Thoracic aorta endothelial cell (primary cell): ENCODE measurements around the gene UHRF2. TPM values are rescaled to one million over a fixed set of nuclear protein-coding genes. Genes with fewer than 3 reads are reported as not detected.

Experiments used
- small RNA-seq: library from RNA; depleted of rRNA; stranded (forward); fragments of <200 nt; gene quantifications from one replicate; pipeline ENCODE3, GENCODE V24; 2012
- total RNA-seq: library from RNA; depleted of rRNA; stranded (reverse); fragments of >200 nt; gene quantifications from 2 replicates; pipeline ENCODE4 v1.2.3, GENCODE V29; 2012

UHRF2 gene, protein sequence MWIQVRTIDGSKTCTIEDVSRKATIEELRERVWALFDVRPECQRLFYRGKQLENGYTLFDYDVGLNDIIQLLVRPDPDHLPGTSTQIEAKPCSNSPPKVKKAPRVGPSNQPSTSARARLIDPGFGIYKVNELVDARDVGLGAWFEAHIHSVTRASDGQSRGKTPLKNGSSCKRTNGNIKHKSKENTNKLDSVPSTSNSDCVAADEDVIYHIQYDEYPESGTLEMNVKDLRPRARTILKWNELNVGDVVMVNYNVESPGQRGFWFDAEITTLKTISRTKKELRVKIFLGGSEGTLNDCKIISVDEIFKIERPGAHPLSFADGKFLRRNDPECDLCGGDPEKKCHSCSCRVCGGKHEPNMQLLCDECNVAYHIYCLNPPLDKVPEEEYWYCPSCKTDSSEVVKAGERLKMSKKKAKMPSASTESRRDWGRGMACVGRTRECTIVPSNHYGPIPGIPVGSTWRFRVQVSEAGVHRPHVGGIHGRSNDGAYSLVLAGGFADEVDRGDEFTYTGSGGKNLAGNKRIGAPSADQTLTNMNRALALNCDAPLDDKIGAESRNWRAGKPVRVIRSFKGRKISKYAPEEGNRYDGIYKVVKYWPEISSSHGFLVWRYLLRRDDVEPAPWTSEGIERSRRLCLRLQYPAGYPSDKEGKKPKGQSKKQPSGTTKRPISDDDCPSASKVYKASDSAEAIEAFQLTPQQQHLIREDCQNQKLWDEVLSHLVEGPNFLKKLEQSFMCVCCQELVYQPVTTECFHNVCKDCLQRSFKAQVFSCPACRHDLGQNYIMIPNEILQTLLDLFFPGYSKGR
- 168 and 174 TPM in 2 replicates for total RNA-seq

DNA sequence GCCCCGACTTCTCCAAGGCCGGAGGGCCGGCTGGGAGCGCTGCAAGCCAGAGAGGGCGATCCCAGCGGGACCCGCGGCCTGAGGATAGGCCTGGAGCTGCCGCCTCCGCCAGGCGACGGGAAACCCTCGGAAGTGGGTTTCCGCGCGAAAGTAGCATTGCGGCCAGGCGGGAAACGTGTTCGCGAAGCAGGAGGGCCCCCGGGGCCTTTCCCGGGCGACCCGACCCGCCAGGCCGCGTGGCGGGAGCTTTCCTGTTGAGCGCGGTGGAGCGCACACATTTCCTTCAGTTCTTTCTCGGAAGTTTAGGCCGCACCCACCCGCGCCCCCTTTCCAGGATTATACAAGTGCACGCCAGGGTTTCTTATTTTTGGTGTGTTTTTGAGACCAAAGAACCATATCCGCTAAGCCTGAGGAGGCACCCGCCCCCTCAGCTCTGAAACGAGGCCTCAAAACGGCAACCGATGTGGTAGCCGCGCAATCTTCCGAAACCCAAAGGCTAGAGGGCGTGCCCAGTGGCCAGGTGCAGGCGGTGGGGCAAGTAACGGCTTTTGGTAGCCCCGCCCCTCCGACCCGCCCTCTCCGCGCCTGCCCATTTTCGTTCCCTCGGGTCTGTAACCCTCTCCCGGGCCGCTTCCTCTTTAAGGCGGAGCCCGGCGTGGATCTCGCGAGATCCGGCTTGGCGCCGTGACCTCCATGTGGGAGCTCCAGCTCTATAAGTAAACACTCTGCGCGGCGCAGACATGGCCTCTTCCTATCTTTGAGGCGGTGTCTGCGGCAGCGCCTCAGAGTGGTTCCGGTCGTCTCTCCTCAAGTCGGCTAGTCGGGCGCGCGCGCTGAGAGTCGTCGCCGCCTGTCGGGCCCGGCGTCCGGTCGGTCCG, at the start of gene UHRF2:
Gene UHRF2 (plus strand): TSS at position 713 of the 878 bp plus-strand sequence. CDS start 292 bp downstream, outside the sequence.

Small RNA genes lying within 50 kb of the gene (small RNA-seq; reads per million reads assigned to genes)
- not detected for gene RN7SL25P

Other genes with a start within 250 kb of the UHRF2 start
- 8.2 and 45.9 TPM in 2 replicates for gene IL33, start 197.4 kb upstream of the UHRF2 start, total RNA-seq
- not detected in 2 replicates for gene TPD52L3, start 84.8 kb upstream of the UHRF2 start, total RNA-seq
- gene GLDC, start 232.5 kb downstream of the UHRF2 start, total RNA-seq: 17.4 and 22.8 TPM in 2 replicates